NB4 (cell line): ENCODE data around the gene C2CD2.
"Not testable (repeated sequence)": the region's sequence is repeated elsewhere in the genome, so short reads cannot be mapped to it uniquely, and the experiment has no call there.

ENCODE experiments used
- DNase-seq: peaks from one replicate; pipeline ENCODE4 v3.0.0; 2010; ENCODE audit warnings: low read depth
- H3K4me3 ChIP-seq: one replicate; pipeline ENCODE4 v1.5.1; 2011; ENCODE audit warnings: mild to moderate bottlenecking, low read depth, low read length, moderate library complexity
- MYC ChIP-seq: IDR thresholded peaks from 2 replicates; pipeline ENCODE4 v1.6.1; 2011; ENCODE audit warnings: low read depth, low read length
- POLR2A ChIP-seq: IDR thresholded peaks from 2 replicates; pipeline ENCODE4 v1.6.1; 2011; ENCODE audit warnings: mild to moderate bottlenecking; ENCODE audit not compliant: insufficient read length; ENCODE audit errors: extremely low read depth
- TF ChIP-seq, protein P1 (sequence below): IDR thresholded peaks from one replicate; pipeline ENCODE4 v1.5.1; 2012; ENCODE audit warnings: low read depth, low read length
- TF ChIP-seq, protein P2 (sequence below): IDR thresholded peaks from 2 replicates; pipeline ENCODE4 v1.6.1; 2011; ENCODE audit warnings: low read depth, low read length

The C2CD2 gene

DNA sequence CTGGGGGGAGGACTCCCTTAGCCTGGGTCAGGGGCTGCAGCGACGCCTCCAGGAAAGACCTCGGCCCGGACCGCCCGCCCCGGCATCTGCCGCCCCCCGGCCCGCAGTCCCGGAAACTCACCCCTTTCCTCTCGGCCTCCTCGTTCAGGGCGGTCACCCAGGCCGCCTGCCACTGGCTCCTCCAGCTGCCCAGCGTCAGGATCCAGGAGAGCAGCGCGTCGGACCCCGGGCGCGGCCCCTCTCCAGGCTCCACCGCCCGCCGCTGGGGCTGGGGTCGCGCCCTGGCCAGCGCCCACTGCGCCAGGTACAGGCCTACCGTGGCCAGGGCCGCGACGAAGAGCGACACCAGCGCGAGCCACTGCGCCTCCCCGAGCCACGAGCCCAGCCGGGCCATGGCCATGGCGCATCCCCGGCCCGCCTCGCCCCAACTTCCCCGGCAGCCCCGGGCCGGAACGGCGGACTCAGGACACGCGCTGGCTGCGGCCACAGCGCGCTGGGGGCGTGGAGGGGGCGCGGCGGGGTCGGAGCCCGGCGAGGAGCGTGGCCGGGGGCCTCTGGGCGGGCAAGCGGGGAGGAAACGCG is 478 bp downstream of the C2CD2 start:
- H3K4me3 ChIP-seq = peak overlapping the region; percentile 40
- TF ChIP-seq MYC = no peak
- TF ChIP-seq, protein P1, sequence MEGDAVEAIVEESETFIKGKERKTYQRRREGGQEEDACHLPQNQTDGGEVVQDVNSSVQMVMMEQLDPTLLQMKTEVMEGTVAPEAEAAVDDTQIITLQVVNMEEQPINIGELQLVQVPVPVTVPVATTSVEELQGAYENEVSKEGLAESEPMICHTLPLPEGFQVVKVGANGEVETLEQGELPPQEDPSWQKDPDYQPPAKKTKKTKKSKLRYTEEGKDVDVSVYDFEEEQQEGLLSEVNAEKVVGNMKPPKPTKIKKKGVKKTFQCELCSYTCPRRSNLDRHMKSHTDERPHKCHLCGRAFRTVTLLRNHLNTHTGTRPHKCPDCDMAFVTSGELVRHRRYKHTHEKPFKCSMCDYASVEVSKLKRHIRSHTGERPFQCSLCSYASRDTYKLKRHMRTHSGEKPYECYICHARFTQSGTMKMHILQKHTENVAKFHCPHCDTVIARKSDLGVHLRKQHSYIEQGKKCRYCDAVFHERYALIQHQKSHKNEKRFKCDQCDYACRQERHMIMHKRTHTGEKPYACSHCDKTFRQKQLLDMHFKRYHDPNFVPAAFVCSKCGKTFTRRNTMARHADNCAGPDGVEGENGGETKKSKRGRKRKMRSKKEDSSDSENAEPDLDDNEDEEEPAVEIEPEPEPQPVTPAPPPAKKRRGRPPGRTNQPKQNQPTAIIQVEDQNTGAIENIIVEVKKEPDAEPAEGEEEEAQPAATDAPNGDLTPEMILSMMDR = no peak
- TF ChIP-seq, protein P2, sequence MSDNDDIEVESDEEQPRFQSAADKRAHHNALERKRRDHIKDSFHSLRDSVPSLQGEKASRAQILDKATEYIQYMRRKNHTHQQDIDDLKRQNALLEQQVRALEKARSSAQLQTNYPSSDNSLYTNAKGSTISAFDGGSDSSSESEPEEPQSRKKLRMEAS = no peak
- no peak for TF ChIP-seq POLR2A
- no peak for DNase-seq

DNA sequence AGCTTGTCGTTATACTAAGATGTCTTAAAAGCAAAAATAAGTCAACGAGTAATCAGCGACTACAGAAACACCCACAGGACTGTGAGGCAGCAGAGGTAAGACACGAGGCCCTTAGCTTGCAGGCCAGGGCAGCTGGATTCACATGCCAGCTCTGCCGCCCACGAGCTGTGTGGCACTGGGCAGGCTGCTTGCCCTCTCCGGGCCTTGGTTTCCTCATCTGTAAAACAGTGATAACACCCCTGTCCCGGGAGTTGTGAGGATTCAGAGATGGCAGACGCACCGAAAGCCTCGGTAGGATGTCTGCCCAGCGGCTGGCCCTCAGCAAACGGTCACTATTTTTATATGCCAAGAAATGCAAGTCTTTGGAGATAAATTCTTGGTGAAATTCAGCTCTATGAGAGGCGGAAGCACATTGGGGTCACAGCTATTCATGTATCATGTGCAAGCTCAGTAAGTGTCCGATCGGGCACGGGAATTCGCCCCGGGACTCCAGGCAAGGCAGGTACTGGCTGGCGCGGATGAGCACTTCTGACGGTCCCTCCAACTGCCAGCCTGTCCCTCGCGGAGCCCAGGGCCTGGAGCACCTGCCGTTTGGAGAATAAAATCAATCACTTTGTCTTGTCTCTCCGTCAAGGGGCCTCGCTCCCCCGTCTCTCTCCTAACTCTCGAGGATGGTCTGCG is 1.1 kb downstream of the C2CD2 start:
- TF ChIP-seq, protein P1 = no peak
- TF ChIP-seq, protein P2 = no peak
- TF ChIP-seq POLR2A (no peak), MYC (no peak)
- H3K4me3 ChIP-seq = peak overlapping the region; percentile 40
- DNase-seq = no peak

DNA sequence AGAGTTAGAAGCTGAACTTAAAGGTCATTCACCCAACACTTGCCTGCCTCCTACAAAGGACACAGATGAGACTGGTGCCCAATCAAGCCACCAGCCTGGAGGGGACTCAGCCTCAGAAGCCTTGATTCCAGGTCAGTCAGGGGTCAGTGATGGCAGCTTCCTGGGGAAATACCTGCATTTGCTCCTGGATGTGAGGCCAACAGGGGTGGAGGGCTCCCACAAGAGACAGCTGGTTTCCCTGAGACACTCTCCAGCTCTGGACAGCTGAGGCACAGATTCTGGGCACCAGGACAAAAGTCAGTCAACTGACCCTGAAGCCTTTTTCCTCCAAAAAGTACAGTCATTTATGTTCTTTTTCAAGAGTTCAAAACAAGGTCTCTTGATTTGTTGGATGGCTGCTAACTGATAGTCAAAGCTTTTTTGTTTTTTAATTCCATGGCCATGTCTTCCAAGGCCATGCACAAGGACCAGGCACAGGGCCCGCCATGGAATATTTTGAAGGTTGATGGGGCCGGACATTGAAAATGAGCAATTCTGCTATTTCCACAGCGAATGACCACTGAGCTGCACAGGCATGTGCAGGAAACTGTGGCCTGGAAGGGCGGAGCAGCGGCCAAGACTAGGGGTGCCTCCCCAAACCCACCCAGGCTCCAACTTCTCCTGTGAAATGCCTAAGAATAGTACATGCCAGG is 1.8 kb downstream of the C2CD2 start:
- H3K4me3 ChIP-seq = no peak overlapping the region
- no peak for DNase-seq
- TF ChIP-seq, protein P2 = no peak
- TF ChIP-seq MYC (no peak), POLR2A (no peak)
- TF ChIP-seq, protein P1 = no peak

DNA sequence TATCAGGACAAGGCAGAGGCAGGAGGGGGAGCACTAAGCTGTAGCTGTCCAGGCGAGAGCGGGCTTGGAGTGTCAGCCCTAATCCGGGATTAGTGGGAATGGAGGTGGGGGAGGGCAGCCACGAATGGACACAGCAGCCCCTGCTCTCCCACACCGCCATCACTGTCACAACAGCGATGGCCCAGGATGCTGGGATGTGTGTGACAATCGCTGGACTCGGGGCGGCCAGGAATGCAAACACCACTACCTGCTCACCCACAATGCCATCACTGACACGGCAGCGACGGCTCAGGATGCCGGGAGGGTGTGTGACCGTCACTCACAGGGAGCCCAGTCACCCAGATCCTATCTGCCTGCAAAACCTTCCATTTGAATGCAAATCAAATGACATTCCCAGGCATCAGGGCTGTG is 2.9 kb downstream of the C2CD2 start:
- no peak for DNase-seq
- H3K4me3 ChIP-seq = no peak overlapping the region
- TF ChIP-seq, protein P1 = no peak
- TF ChIP-seq MYC (no peak), POLR2A (no peak)
- TF ChIP-seq, protein P2 = no peak

DNA sequence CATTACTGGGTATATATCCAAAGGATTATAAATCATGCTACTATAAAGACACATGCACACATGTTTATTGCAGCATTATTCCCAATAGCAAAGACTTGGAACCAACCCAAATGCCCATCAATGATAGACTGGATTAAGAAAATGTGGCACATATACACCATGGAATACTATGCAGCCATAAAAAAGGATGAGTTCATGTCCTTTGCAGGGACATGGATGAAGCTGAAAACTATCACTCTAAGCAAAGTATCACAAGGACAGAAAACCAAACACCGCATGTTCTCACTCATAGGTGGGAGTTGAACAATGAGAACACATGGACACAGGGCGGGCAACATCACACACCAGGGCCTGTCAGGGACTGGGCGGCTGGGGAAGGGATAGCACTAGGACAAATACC is 4.2 kb downstream of the C2CD2 start:
- not testable (repeated sequence) for DNase-seq, H3K4me3 ChIP-seq

DNA sequence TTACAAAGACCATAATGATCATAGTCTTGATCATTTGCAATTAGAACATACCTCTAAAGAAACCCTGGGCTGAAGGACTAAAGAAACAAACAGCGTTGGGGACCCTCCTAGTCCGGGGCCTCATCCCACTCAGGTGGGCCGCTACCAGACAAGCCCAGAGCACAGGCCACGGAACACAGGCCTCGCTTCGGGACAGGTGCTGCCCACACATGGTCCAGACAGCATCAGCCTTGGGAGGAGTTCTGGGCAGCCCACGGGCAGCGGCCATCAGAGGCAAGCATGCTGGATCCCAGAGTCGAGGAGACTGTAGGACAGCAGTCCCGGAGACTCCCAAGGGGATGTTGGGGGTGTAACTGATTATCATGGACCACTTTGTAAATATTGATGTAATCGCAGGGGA is 4.9 kb downstream of the C2CD2 start:
- TF ChIP-seq, protein P2 = no peak
- no peak for TF ChIP-seq POLR2A
- TF ChIP-seq MYC = no peak
- TF ChIP-seq, protein P1 = no peak

More for the DNA sequence above, 4.9 kb downstream of the C2CD2 start:
- H3K4me3 ChIP-seq = no peak overlapping the region
- no peak for DNase-seq
